ENCODE measurements around the gene PLCXD3.
"Not testable (repeated sequence)": the region's sequence is repeated elsewhere in the genome, so short reads cannot be mapped to it uniquely, and the experiment has no call there.

PLCXD3 gene

DNA sequence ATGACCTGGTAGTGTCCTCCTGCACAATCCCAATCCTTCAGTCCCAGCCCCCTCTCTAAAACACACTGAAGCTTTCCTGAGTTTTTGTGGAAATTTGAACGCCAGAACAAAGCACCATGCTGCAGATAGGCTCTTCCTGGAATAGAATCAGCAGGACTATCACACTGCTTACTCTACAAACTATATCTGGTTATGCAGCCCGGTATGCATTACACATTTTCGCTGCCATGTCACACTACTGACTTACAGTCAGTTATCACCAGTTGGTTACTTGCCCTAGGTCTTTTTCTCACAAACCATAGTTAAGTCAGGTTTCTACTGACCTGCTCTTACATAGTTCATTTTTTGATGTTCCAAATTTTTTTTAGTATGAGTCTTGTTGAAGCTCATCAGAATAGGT is 24.9 kb downstream of the PLCXD3 start:
- no peak for DNase-seq (ENCODE audit: low read depth)

DNA sequence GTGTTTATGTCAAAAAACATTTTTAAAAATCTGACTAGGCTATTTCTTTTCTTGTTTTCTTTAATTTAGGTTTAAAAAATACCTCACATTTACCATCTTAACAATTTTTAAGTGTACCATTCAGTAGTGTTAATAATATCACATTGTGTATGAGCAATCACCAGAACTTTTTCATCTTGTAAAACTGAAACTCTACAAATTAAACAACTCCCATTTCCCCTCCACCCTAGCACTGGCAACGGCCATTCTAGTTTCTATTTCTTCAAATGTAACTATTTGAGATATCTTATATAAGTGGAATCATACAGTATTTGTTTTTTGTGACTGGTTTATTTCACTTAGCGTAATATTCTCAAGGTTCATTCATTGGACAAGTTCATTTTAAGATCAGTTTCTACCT is 27.7 kb downstream of the PLCXD3 start:
- DNase-seq (ENCODE audit: low read depth), result no peak

DNA sequence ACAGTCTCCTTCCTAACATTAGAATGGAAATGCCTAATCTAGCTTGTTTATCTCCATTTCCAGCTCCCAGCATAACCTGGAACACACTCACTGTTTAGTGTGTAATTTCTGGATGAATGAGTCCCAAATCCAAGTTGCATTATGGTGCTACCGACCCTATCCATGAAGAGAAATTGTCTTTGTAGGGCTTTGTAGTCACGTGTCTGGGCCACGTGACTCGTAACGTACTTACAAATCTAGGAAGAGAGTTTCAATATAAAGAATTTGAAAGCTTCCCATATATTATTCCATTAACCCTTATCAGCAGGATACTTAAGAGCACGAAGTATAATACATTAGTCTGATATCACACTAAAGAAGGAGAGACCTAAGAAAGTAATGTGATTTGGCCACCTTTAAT is 28.2 kb downstream of the PLCXD3 start:
- DNase-seq (ENCODE audit: low read depth), result no peak

DNA sequence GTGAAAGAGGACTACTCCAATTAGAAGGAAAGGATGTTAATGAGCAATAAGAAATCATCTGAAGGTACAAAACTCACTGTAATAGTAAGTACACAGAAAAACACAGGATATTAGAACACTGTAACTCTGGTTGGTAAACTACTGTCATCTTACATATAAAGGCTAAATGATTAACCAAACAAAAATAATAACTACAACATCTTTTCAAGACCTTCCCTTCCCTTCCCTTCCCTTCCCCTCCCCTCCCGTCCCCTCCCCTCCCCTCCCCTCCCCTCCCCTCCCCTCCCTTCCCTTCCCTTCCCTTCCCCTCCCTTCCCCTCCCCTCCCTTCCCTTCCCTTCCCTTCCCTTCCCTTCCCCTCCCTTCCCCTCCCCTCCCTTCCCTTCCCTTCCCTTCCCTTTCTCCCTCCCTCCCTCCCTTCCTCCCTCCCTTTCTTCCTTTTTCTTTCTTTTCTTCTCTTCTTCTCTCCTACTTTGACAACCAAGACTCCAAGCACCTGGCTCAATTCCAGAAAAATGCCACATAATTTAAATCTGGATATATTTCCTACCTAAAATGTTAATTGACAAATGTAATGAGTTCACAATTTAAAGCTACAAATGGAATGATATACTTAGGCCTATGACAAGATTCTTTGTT is 38.7 kb downstream of the PLCXD3 start:
- DNase-seq (ENCODE audit: low read depth), result not testable (repeated sequence)

DNA sequence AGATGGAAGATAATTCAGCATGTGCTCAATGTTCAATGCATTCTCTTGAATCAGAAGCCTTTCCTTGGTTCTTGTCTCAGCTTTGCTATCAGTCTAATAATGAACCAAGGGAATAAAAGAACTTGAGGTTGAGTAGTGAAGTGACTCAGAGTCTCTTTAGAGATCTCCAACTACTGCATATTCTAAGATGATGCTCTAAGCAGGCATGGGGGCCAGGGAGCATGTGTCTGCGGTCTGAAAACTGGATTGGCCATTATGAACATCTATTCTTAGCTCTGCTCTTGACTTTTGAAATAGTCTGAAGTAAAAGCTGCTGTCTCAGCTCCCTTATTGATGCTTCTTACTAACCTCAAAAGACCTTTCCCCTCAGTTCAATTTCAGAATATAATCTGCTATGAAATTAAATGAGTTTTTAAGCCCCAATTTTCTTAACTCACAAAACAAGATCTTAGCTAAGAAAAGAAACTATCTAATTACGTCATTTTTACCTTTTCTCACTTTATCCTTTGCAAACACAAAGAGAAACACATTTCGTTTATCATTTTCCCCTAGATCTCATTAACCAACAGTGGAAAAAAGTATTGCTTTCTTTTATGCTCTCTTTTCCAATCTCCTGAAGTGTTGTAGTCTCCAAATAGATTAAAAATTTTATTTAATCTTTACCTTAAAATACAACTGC is 44.8 kb downstream of the PLCXD3 start:
- no peak for DNase-seq (ENCODE audit: low read depth)

DNA sequence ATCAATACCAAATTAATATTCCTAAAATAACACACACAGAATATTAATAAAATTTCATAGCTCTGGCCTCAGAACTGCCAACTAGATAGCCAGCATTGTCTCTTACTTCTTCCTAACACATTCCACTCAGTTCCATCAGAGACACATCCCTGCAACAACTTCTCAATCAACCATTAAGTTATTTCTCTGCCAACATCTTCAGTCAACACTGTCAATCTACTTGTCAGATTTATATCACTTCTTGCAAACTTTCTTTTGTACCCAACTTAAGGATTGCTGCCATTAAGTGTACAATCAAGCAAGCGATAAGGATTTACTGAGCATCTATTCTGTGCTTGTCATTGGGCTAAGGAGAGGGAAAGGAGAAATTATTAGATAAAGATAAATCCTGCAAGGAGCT is 50.8 kb downstream of the PLCXD3 start:
- DNase-seq (ENCODE audit: low read depth), result no peak

DNA sequence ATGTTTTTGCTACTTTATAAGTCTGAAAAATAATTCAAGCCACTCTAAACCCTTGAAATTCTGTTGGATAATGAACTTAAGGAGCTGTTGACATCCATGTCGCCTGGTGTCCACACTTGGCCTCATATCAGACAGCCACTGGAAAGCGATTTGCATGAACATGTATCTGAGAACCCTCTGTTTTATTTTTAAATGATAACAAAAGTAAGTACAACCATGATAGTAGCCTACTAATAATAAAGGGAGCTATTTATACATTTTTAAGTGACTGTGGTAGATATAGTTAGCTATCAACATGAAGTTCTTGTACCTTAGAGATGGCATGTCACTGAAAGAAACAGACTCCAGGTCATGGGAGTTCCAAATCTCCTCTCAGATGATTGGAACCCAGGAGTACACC is 53.3 kb downstream of the PLCXD3 start:
- DNase-seq (ENCODE audit: low read depth), result no peak

DNA sequence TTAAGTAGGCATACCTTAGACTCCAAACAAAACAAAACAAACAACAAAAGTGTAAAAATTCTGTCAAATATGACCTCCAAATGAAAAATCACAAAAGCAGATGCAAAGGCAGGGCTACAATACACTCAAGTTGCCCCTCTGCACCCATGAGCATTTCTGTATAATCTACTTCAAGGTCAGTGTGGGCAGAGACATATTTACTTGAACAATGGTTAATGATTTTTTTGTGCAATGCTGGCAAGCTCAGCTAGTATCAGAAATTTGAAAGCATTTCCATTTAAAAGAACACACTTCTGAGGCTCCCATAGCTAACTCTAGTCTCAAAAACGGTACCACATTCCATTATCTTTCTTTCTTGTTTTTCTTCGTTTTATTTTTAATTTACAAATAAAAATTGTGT is 57.9 kb downstream of the PLCXD3 start:
- DNase-seq (ENCODE audit: low read depth), result no peak

DNA sequence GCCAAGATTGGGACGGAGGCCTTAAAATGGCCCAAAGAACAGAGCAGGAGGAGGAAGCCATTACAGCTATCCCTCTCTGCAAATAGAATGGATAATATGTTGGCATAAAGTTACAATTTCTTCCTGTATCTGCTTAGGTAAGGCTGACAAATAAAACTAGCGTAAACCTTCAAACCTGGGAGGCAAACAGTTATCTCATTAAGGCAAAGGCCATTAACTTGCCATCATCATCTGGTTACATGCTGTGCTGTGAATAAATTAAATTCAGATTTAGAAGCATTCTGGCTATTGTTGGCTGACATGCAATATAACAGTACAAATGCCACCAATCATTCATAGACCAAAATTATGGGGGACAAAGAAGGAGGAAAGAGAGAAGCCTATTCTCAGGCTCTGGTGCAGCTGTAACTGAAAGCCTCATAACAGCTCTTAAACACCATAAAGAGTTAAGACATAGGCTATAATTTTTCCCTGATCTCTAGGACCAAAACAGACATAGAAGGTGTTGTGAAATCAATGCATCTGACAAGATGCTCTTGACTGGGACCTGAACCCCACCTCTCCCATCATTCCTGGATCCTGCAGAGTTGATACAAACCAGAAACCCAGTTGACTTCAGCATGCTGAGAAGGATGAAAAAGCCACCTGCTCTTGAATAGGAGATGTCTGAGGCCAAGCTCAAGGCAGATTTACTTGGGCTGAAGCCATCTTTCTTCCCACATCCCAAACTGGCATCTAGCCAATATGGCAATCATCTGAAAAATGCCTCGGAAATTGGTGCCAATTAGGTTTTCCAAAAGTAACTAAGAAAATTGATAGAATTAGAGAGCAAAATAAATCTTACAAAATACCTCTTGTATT is 62.5 kb downstream of the PLCXD3 start:
- DNase-seq (ENCODE audit: low read depth), result no peak

DNA sequence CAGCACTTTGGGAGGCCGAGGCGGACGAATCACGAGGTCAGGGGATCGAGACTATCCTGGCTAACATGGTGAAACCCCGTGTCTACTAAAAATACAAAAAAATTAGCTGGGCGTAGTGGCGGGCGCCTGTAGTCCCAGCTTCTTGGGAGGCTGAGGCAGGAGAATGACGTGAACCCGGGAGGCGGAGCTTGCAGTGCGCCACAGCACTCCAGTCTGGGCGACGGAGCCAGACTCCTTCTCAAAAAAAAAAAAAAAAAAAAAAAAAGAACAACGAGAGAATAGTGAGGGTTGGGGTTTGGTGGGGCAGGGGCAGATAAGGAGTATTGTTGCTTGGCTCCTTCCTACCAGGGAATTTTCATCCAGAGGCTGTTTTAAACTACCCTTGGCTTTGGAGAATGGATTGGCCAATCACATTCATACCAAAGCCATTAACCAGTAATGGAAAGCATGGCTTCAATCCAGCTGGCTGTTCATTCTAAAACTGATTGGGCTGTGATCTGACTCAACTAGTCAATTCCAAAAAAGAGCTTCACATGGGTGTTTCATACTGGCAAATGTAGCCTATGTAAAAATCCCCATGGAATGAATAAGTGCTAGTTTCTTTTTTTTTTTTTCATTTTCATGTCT is 64.4 kb downstream of the PLCXD3 start:
- DNase-seq (ENCODE audit: low read depth), result no peak

DNA sequence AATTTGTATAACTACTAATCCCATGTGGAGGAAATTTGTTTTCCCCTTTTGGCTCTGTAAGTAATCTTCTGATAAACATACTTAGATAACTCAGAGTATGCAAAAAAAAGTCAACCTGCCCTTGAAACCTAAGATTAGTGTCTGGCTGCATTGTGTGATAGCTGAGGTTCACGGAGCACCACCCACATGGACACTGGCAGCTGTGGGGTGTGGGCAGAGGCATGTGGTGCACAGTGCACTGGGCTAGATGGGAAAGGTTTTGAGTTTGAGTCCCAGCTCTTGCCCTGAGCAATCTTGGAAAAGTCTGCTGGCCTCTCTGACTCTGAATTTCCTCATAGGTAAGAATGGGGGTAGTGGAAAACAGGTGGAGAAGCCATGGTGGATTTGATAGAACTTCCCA is 75.1 kb downstream of the PLCXD3 start:
- no peak for DNase-seq (ENCODE audit: low read depth)

DNA sequence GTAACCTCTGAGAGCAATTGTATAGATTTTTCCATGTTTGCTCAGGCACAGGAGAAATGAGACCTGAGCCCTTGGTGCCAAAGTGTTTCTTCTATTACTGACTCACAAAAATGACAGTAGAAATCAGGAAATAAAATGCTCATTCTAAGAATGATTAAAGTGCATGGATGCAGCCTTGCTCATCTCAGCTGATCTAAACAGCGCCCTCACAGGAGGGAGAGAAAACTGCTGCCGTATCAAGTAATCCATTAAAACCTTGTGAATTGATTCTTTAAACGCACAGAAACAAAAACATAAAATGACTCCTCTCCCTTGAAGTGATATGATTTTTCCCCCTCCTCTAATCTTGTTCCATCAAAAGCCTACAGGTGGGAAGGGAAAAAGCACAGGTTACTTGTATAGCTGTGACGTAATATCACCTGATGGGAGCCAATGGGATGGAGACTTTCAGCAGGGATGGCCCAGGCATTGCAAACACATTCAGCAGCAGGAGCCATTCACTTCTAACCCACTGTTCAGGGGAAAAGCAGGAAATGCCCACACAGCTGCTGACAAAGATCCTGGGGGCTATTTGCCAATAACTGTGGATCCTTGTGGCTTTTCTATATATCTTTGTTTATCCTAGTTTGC is 76.7 kb downstream of the PLCXD3 start:
- DNase-seq (ENCODE audit: low read depth), result no peak

DNA sequence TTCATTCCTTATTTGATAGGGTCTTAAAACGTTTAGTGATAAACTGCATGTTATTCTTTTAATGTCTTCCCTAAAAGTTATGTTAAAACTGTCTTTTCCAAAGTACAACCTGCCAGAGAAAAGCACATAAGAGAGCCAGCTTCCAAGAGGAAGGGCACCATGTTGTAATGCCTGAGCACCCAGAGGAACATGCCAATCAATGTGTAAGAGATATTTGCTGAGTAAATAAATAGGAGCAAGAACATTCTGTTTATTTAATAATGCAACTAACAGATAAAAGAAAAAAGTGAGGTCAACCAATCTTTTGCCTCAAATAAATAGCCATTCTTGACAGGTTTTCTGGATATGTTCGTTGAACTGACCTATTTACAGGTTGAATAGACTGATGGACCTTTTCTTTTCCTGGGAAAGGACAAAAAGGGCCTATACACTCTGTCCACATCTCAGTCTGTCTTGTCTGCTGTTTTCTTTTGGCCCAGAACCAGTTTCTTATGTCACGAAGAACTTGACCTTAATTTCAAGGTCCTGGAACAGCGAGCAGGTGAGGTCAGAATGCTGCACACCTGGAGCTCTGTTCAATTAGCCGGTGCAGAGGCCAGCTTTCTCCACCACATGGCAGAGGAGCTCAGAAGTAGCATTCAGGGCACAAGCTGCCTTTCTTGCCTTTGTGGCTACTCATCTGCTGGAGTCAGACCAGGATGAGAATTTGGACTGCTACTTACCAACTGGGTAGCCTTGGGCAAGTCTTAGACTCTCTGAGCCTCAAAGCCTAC is 77.7 kb downstream of the PLCXD3 start:
- no peak for DNase-seq (ENCODE audit: low read depth)

DNA sequence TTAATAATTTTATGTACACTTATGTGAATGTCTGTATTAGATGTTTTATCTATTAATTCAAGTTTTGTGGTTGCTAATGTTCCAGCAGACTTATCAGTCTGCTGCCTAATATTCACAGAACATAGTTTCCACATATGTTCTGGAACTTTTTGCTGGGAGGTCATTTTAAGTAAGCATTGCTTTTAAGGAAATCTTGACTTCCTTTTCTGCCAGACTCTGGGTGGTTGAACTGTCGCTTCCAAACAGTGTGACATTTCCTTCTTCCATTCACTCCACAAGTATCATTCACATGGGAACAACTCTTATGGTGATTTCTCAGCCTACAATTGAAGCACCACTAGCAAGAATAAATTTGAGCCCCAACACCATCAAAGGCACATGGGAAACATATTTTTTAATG is 82.9 kb downstream of the PLCXD3 start:
- DNase-seq (ENCODE audit: low read depth), result no peak

DNA sequence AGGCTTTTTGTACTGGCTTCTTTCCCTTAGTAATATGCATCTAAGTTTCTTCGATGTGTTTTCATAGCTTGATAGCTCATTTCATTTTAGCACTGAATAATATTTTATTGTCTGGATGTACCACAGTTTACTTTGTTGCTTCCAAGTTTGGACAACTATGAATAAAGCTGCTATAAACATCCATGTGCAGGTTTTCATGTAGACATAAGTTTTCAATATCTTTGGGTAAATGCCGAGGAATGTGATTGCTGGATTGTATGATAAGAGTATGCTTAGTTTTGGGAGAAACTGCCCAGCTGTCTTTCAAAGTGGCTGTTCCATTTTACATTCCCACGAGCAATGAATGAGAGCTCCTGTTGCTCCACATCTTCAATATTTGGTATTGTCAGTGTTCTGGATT is 84.7 kb downstream of the PLCXD3 start:
- DNase-seq (ENCODE audit: low read depth), result no peak

DNA sequence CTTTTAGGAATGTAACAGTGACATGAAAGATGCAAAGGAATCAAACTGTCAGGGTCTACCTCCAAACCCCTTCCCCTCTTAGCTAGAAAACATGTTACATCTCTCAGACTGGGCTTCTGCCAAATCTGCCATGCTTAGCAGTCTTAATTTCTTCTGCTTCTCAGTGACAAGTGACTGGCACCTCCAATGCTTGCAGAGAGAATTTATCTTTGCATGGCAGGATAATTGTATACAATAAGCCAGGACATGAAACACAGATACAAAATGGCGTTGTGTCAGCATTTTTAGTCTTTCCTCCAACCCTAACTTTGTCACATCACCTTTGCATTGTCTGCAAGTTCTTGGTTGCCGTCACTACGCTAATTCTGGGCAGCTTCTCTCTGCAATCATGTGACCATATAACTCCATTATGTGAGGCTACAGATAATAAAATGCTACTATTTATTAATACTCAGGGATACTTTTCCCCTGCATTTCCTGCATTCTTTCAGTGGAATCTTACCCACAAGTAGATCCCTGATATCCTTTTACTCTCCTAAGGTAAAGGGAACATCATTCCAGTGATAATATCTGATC is 89.8 kb downstream of the PLCXD3 start:
- no peak for DNase-seq (ENCODE audit: low read depth)

DNA sequence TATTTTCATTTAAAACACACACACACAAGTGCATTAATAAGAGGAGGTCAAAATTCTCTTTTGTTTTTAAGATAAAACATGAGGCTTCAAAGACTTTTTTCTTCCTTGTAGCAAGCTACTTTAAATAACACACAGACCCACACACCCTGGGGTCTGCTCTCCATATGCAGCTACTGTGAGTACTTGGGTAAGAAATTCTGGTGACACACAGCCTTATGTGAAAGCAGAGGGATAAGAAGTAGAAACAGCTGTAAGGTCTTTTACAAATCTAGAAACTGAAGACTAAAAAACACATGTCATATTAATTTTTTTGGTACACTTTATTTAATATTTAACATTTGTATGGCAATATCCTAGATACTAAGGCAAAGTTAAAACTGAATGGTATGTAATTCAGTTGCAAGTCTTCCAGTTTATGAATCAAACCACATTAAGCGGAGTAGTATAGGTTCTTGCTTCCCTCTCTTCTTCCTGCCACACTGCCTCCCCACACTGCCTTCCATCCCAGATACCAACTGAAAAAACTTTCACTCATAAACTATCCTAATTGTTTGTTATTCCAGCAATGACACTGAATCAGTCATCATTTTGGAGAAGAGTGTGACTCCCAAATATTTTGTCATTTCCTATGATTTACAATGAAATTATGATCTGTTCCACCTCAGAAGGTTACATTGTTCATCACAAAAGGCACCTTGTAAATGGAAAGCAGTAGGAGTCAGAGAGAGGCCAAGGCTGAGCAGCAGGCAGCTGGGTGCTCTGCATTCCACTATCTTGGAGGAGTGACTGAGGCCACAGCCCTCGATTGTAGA is 92.0 kb downstream of the PLCXD3 start:
- DNase-seq (ENCODE audit: low read depth), result no peak

DNA sequence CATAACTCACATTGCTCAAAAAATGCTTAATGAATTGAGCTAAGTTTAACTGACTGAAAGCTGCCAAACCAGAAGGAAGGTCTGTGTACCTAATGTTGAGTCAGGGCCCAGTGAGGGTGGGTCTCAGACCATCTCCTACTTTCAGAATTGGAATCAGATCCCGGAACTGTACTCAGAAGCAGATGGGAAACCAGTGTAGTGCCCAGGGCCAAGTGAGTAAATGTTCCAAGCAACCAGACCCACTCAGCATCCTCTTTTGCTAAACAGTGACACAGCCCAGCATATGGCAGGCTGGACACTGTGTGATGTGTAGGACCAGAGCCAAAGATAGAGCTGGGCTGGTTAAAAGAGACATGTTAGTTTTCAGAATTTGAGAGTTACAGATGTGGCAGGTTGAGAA is 94.1 kb downstream of the PLCXD3 start:
- DNase-seq (ENCODE audit: low read depth), result no peak

DNA sequence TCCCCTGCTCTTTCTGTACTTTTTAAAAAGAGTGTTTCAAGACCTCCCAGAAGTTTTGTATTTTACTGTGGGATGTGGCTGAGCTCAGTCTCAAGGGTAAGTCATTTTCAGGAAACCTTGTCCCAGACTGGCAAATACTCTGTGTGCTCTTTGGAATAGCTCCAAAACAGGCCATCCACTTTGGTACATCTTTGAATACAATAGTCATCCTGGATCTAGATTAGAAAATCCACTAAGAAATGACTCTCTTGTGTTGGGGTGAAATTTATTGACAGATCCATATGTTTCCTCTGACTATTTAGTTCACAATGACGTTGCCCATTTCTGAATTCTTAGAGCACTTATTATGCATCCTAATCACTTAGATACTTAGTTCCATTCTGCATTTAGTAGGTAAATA is 95.2 kb downstream of the PLCXD3 start:
- no peak for DNase-seq (ENCODE audit: low read depth)

DNA sequence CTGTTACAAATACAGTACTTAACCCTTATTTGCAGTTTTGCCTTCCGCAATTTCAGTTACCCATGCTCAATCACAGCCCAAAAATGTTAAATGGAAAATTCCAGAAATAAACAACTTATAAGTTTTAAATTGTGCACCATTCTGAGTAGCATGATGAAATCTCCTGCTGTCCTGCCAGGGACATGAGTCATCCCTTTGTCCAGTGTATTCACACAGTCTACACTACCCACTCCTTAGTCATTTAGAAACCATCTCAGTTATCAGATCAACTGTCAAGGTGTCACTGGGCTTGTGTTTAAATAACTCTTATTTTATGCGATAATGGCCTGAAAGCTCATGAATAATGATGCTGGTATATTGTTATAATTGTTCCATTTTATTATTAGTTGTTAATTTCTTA is 95.8 kb downstream of the PLCXD3 start:
- no peak for DNase-seq (ENCODE audit: low read depth)

Measured in activated T-cell treated with anti-CD3 and anti-CD28 coated beads for 48 hours (primary cell).